ENCODE results near the gene KCNJ5.

Gene KCNJ5

DNA sequence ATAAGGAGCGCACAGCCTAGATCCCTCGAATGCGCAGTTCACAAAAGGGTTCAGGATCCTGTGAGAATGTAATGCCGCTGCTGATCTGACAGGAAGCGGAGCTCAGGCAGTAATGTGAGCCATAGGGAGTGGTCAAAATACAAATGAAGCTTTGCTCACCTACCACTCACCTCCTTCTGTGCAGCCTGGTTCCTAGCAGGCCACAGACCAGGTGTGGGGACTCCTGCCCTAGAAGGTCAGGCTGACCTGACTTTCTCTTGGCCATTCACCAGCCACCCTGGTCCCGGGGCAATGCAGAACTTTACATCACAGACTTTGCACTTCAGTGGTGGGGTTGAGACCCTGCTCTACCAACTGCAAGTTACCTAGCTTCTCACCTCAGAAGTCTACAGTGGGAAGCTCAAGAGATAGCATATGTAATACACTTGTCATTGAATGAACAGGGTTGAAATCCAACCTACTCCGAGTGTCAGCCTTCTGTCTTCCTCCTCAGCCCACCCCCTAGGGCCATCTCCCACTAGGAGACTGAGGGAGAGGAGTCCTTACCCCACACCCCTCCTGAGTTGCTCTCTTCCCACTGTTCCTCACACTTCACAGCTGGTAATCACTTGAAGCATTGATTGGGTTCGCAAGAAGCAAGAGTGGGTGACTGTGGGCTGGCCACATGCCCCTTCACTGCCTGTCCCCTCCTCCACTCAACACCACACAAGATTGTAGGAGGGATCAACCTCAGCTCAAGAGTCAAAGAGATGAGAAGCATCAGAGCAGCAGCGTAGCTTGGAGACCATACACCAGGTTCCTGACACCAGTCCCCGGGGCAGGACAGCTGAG, 22.1 kb upstream of the KCNJ5 start:
- TF ChIP-seq, protein P1, sequence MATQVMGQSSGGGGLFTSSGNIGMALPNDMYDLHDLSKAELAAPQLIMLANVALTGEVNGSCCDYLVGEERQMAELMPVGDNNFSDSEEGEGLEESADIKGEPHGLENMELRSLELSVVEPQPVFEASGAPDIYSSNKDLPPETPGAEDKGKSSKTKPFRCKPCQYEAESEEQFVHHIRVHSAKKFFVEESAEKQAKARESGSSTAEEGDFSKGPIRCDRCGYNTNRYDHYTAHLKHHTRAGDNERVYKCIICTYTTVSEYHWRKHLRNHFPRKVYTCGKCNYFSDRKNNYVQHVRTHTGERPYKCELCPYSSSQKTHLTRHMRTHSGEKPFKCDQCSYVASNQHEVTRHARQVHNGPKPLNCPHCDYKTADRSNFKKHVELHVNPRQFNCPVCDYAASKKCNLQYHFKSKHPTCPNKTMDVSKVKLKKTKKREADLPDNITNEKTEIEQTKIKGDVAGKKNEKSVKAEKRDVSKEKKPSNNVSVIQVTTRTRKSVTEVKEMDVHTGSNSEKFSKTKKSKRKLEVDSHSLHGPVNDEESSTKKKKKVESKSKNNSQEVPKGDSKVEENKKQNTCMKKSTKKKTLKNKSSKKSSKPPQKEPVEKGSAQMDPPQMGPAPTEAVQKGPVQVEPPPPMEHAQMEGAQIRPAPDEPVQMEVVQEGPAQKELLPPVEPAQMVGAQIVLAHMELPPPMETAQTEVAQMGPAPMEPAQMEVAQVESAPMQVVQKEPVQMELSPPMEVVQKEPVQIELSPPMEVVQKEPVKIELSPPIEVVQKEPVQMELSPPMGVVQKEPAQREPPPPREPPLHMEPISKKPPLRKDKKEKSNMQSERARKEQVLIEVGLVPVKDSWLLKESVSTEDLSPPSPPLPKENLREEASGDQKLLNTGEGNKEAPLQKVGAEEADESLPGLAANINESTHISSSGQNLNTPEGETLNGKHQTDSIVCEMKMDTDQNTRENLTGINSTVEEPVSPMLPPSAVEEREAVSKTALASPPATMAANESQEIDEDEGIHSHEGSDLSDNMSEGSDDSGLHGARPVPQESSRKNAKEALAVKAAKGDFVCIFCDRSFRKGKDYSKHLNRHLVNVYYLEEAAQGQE (IDR thresholded peaks at IDR 0.05; ENCODE audit: low read depth), result no peak

DNA sequence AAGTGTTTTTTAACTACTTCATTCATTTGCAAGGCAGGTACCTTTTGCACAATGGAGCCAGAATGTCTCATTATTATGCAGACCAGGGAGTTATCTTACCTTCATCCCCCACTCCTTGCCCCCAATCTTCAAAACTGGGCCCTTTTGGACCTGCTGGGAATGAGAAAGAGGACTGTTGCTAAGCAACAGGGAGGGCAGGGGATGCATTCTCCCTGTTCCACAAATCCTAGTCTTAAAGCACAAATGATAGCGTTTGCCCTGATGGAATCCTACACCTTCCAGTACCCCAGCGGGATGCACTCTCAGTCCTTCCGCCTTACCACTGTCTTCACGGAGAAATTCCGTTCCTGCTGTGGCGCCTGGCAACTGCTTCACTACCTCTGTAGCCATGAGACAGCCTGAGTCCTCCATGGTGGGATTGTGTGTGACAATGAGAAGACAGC, 20.0 kb upstream of the KCNJ5 start:
- TF ChIP-seq, protein P2, sequence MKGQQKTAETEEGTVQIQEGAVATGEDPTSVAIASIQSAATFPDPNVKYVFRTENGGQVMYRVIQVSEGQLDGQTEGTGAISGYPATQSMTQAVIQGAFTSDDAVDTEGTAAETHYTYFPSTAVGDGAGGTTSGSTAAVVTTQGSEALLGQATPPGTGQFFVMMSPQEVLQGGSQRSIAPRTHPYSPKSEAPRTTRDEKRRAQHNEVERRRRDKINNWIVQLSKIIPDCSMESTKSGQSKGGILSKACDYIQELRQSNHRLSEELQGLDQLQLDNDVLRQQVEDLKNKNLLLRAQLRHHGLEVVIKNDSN (IDR thresholded peaks at IDR 0.05), result no peak
- TF ChIP-seq TCF12 (IDR thresholded peaks at IDR 0.05; ENCODE audit: low read depth) (no peak), CREB1 (IDR thresholded peaks at IDR 0.05; ENCODE audit: low read depth) (no peak), TEAD4 (IDR thresholded peaks at IDR 0.05) (no peak), FOXM1 (IDR thresholded peaks at IDR 0.05; ENCODE audit: borderline replicate concordance, low read depth) (no peak), RAD21 (IDR thresholded peaks at IDR 0.05; ENCODE audit: low read depth) (no peak), YY1 (IDR thresholded peaks at IDR 0.05; ENCODE audit: low read depth) (no peak), EGR1 (IDR thresholded peaks at IDR 0.05) (no peak), NFIC (IDR thresholded peaks at IDR 0.05) (no peak)
- TF ChIP-seq, protein P3, sequence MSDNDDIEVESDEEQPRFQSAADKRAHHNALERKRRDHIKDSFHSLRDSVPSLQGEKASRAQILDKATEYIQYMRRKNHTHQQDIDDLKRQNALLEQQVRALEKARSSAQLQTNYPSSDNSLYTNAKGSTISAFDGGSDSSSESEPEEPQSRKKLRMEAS (IDR thresholded peaks at IDR 0.05), result no peak
- TF ChIP-seq, protein P1 (IDR thresholded peaks at IDR 0.05; ENCODE audit: low read depth), result no peak

DNA sequence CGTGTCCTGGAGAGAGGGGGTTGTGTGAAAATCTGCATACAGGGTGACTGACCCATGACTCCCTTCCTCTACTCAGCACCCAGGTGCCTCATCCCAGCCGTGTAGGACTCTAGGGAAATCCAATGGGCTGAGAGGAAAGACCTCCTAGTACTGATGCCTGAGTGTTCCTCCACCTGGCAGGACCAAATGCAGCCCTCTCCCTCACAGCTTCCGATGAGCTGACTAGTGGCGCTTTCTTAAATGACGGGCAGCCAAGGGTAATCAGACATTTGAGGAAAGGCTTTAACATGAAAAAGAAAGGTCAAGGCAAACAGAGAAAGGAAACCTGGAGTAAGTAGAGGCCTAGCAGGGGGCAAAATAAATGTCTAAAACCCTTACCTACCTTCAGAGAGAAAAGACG, 19.1 kb upstream of the KCNJ5 start:
- TF ChIP-seq CEBPB (IDR thresholded peaks at IDR 0.05) (no peak), CREB1 (IDR thresholded peaks at IDR 0.05; ENCODE audit: low read depth) (no peak)

DNA sequence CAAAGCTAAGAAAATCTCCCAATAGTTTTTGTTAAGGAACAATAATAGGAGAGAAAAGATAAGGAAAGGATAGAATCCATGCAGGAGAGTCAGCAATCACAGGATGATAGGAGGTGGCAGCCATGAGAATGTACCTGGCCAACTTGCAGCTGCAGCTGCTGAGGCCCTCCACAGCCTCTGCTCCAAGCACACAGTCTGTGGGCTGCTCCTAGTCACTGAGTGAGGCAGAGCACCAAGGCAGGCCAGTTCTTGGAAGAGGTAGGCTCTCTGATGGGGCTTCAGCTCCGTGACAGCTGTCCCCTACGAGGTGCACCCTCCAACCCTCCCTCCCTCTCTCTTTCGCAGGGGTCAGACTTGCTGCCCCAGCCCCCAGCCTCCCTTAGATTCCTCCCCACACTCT, 18.6 kb upstream of the KCNJ5 start:
- TF ChIP-seq TCF12 (IDR thresholded peaks at IDR 0.05; ENCODE audit: low read depth), result no peak
- no peak for TF ChIP-seq EGR1 (IDR thresholded peaks at IDR 0.05)
- TF ChIP-seq, protein P2 (IDR thresholded peaks at IDR 0.05), result no peak
- TF ChIP-seq ZBTB7A (IDR thresholded peaks at IDR 0.05; ENCODE audit: low read depth), result no peak
- TF ChIP-seq, protein P3 (IDR thresholded peaks at IDR 0.05), result no peak
- no peak for TF ChIP-seq EP300 (IDR thresholded peaks at IDR 0.05; ENCODE audit: borderline replicate concordance)
- TF ChIP-seq, protein P1 (IDR thresholded peaks at IDR 0.05; ENCODE audit: low read depth), result no peak
- no peak for TF ChIP-seq TAF1 (IDR thresholded peaks at IDR 0.05; ENCODE audit: low read depth)
- no peak for TF ChIP-seq CEBPB (IDR thresholded peaks at IDR 0.05)
- no peak for TF ChIP-seq CREB1 (IDR thresholded peaks at IDR 0.05; ENCODE audit: low read depth)
- TF ChIP-seq FOXM1 (IDR thresholded peaks at IDR 0.05; ENCODE audit: borderline replicate concordance, low read depth), result no peak
- no peak for TF ChIP-seq NFIC (IDR thresholded peaks at IDR 0.05)
- TF ChIP-seq TEAD4 (IDR thresholded peaks at IDR 0.05), result no peak
- TF ChIP-seq YY1 (IDR thresholded peaks at IDR 0.05; ENCODE audit: low read depth), result no peak
- TF ChIP-seq RAD21 (IDR thresholded peaks at IDR 0.05; ENCODE audit: low read depth), result no peak

DNA sequence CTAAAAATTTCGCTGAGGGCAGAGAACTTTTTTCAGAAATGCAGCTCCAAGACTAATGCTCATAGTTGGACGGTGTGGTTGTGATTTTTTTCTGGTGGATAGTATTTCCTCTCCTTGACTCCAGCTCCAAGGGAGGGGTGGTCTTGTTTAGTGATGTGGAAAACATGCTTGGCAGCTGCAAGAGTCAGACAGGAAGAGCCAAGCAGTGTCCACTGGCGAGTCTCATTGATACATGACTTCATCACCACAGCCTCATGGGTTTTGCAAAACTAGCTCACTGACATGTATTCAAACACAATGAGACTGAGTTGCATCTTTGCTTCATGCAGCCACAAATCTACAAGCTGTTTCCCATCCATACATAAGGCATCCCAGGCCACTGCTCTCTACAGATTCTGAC, 16.7 kb upstream of the KCNJ5 start:
- TF ChIP-seq EGR1 (IDR thresholded peaks at IDR 0.05) (no peak), ZBTB7A (IDR thresholded peaks at IDR 0.05; ENCODE audit: low read depth) (no peak), CREB1 (IDR thresholded peaks at IDR 0.05; ENCODE audit: low read depth) (no peak), RAD21 (IDR thresholded peaks at IDR 0.05; ENCODE audit: low read depth) (no peak), NFIC (IDR thresholded peaks at IDR 0.05) (no peak), TEAD4 (IDR thresholded peaks at IDR 0.05) (no peak), TCF12 (IDR thresholded peaks at IDR 0.05; ENCODE audit: low read depth) (no peak), YY1 (IDR thresholded peaks at IDR 0.05; ENCODE audit: low read depth) (no peak)
- TF ChIP-seq, protein P1 (IDR thresholded peaks at IDR 0.05; ENCODE audit: low read depth), result no peak
- TF ChIP-seq, protein P2 (IDR thresholded peaks at IDR 0.05), result no peak
